Muscle of leg (tissue), 11 donors: ENCODE measurements around the gene MOGAT3. TPM values are rescaled to one million over a fixed set of nuclear protein-coding genes. Genes with fewer than 3 reads are reported as not detected.

ENCODE experiments used
- DNase-seq: peaks from one replicate; pipeline ENCODE4 v3.0.0; 2013
- H3K27ac ChIP-seq: one replicate; pipeline ENCODE4 v1.5.1; 2013; ENCODE audit warnings: mild to moderate bottlenecking, low read length, control low read depth
- H3K27me3 ChIP-seq: one replicate; pipeline ENCODE4 v1.6.1; 2013; ENCODE audit warnings: low read length; ENCODE audit not compliant: control insufficient read depth, insufficient read depth
- H3K36me3 ChIP-seq: one replicate; pipeline ENCODE4 v1.6.1; 2013; ENCODE audit warnings: low read length; ENCODE audit not compliant: control insufficient read depth, insufficient read depth
- H3K4me1 ChIP-seq: one replicate; pipeline ENCODE4 v1.6.1; 2013; ENCODE audit warnings: low read length; ENCODE audit not compliant: control insufficient read depth, insufficient read depth
- H3K4me3 ChIP-seq: one replicate; pipeline ENCODE4 v1.5.1; 2013; ENCODE audit warnings: low read length, control low read depth
- H3K9me3 ChIP-seq: replicated peaks from 2 replicates; pipeline ENCODE4 v1.6.1; 2013; ENCODE audit warnings: low read depth, low read length; ENCODE audit not compliant: control insufficient read depth
- WGBS: methylation state at CpG from one replicate; pipeline ENCODE4 v1.1.5; 2013; ENCODE audit warnings: missing lambda C conversion rate; ENCODE audit not compliant: insufficient coverage; 5-methylcytosine and 5-hydroxymethylcytosine counted together
- polyA plus RNA-seq, 8 donors: library from polyadenylated mRNA; unstranded; fragments of 120-200 nt; gene quantifications; one replicate each; pipeline versions ENCODE4 v1.2.1 to v1.2.3, GENCODE V29; 2013; ENCODE audit warnings: inconsistent platforms in 1 of 8, low replicate concordance in 1 of 8; ENCODE audit not compliant: insufficient read length in 8 of 8, insufficient read depth in 1 of 8
- total RNA-seq: library from RNA; stranded (reverse); fragments of 120-200 nt; gene quantifications from one replicate; pipeline ENCODE4 v1.2.4, GENCODE V29; 2013

The MOGAT3 gene
- total and polyA plus RNA-seq, 9 donors = 0.10 to 2.4 (median 0.51) TPM; not detected in 6

- 86% methylated on average over 14 of the region's 21 CpGs for WGBS
- Histone ChIP-seq H3K36me3 (peaks cover 27% of the 10 kb centered on the region), H3K4me1 (peaks cover 33% of the 10 kb centered on the region), H3K27me3 (no peaks in the 10 kb centered on the region), H3K4me3 (no peak overlapping the region), H3K9me3 (no peaks in the 10 kb centered on the region), H3K27ac (no peak overlapping the region)
- DNase-seq = no peak
Observed at GRCh38 chr7:101233907-101234547, 33.2 kb upstream of the MOGAT3 start.

DNA sequence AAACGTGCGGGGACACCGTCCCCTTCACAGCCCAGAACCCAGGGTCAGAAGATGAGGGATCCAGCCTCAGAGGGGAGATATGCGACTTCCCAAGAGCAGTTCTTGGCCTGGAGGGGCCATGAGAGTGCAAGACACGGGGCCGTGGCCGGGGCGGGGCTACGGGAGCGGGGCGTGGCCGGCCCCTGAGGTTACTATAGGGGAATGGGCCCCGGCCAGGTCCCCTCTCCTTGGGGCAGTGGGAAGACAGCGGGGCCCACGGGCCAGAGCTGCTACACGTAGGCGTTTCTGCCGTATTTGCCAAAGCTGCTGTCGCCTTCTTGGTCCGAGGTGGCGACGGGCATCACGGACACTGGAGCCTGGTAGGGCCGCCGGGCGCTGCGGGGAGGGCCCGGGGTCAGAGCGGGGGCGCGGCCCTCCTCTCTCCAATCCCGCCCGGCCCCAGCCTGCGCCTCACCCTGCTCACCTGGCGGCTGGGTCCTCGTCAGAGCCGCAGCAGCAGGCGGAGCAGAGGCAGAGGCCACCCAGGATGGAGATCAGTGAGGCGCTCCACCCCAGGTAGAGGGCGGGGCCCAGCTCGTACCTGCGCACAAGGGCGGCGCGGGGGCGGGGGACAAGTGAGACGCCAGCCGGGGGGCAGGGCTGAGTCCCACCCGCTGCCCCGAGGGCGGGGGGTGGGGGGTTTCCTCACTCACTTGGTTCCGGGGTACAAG, 31.5 kb upstream of the MOGAT3 start:
- DNase-seq = no peak
- no peak overlapping the region for H3K27ac ChIP-seq

DNA sequence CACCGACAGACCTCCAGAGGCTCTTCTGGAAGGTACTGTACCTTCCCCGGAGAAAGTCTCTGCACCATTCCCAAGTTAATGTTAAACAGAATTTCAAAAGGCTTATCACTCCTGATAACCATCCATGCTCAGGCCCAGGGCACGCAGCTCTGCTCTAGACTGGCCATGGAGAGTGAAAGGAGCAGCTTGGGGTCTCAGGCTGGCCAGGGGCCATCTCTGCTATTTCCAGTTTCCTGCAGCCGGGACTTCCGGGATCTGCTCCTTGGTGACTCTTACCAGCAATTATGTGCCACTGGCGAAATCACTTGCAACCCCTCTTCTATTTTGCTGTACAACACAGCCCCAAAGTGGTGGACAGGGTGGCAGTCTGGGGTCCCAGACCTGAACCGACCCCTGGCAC, 30.8 kb upstream of the MOGAT3 start:
- Histone ChIP-seq H3K4me3 (no peak overlapping the region), H3K27me3 (no peaks in the 10 kb centered on the region), H3K27ac (peak overlapping the region; percentile 29), H3K36me3 (peaks cover 24% of the 10 kb centered on the region), H3K4me1 (peaks cover 10% of the 10 kb centered on the region), H3K9me3 (no peaks in the 10 kb centered on the region)
- 72% methylated on average over 6 of the region's 7 CpGs for WGBS
- no peak for DNase-seq

More for the DNA sequence above, 31.5 kb upstream of the MOGAT3 start:
- peaks cover 25% of the 10 kb centered on the region for H3K36me3 ChIP-seq
- 4% methylated on average over 48 of the region's 52 CpGs for WGBS
- peak overlapping the region; percentile 5 for H3K4me3 ChIP-seq
- no peaks in the 10 kb centered on the region for H3K9me3 ChIP-seq
- H3K4me1 ChIP-seq = peaks cover 15% of the 10 kb centered on the region
- H3K27me3 ChIP-seq = no peaks in the 10 kb centered on the region

DNA sequence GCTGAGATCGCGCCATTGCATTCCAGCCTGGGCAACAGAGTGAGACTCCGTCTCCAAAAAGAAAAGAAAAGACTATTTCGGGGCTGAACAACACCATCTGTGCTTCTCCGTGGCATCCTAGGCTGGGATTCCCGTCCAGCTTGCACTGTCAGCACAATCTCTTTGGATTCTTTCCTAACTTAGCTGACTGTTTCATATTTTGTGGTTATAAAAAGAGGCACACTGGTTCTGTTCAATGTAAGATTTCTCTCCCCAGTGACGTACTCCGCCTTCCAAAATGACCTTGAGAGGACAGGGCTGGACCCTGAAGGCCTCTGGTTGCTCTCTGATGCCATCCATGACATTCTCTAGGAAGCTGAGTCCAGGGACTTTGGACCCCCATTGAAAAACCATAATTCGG, 25.9 kb upstream of the MOGAT3 start:
- no peak for DNase-seq
- 96% methylated on average over 3 of the region's 9 CpGs for WGBS
- no peak overlapping the region for H3K27ac ChIP-seq
- H3K4me3 ChIP-seq = no peak overlapping the region
- H3K27me3 ChIP-seq = no peaks in the 10 kb centered on the region
- peaks cover 44% of the 10 kb centered on the region for H3K36me3 ChIP-seq
- H3K4me1 ChIP-seq = peaks cover 1% of the 10 kb centered on the region
- H3K9me3 ChIP-seq = no peaks in the 10 kb centered on the region

GRCh38 chr7:101225650-101226049, 24.8 kb upstream of the MOGAT3 start:
- Histone ChIP-seq H3K4me3 (no peak overlapping the region), H3K27ac (no peak overlapping the region), H3K9me3 (no peaks in the 10 kb centered on the region), H3K27me3 (no peaks in the 10 kb centered on the region), H3K36me3 (peaks cover 48% of the 10 kb centered on the region), H3K4me1 (no peaks in the 10 kb centered on the region)
- WGBS = 100% methylated on average over 2 of the region's 6 CpGs
- no peak for DNase-seq

- WGBS = 96% methylated on average over 9 of the region's 15 CpGs
Observed at GRCh38 chr7:101223528-101223927, 22.7 kb upstream of the MOGAT3 start.

GRCh38 chr7:101222275-101222830, 21.5 kb upstream of the MOGAT3 start:
- H3K36me3 ChIP-seq = peaks cover 39% of the 10 kb centered on the region
- no peak for DNase-seq
- H3K27ac ChIP-seq = no peak overlapping the region
- 86% methylated on average over 22 of the region's 27 CpGs for WGBS
- H3K27me3 ChIP-seq = no peaks in the 10 kb centered on the region
- no peak overlapping the region for H3K4me3 ChIP-seq
- peaks cover 10% of the 10 kb centered on the region for H3K4me1 ChIP-seq
- no peaks in the 10 kb centered on the region for H3K9me3 ChIP-seq

More at GRCh38 chr7:101223528-101223927, 22.7 kb upstream of the MOGAT3 start:
- H3K27me3 ChIP-seq = no peaks in the 10 kb centered on the region
- no peak overlapping the region for H3K27ac ChIP-seq
- peaks cover 45% of the 10 kb centered on the region for H3K36me3 ChIP-seq
- H3K4me3 ChIP-seq = no peak overlapping the region
- no peak for DNase-seq
- H3K9me3 ChIP-seq = no peaks in the 10 kb centered on the region
- peaks cover 7% of the 10 kb centered on the region for H3K4me1 ChIP-seq

DNA sequence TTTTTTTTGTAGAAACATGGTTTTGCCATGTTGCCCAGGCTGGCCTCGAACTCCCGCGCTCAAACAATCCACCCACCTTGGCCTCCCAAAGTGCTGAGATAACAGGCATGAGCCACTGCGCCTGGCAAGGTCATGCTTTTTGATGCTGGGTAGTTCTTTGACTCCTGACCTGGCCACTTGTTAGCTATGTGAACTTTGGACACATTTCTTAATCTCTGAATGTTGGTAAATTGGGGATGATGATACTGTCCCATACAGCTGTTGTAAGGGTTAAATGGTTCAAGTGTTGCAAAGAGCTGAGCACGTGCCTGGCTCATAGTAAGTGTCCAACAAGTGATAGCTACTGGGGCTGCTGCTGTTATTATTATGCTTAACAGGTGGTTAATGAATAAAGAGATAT, 19.5 kb upstream of the MOGAT3 start:
- Histone ChIP-seq H3K4me1 (peaks cover 22% of the 10 kb centered on the region), H3K4me3 (no peak overlapping the region), H3K36me3 (peaks cover 37% of the 10 kb centered on the region), H3K9me3 (no peaks in the 10 kb centered on the region), H3K27me3 (no peaks in the 10 kb centered on the region), H3K27ac (no peak overlapping the region)
- DNase-seq = no peak
- 79% methylated on average over 4 of the region's 5 CpGs for WGBS

- H3K9me3 ChIP-seq = no peaks in the 10 kb centered on the region
- WGBS = 18% methylated on average over 11 of the region's 26 CpGs
- peak overlapping the region; percentile 47 for H3K27ac ChIP-seq
- H3K36me3 ChIP-seq = peaks cover 28% of the 10 kb centered on the region
- H3K4me1 ChIP-seq = peaks cover 26% of the 10 kb centered on the region
- no peak for DNase-seq
- H3K4me3 ChIP-seq = peak overlapping the region; percentile 84
- no peaks in the 10 kb centered on the region for H3K27me3 ChIP-seq
Observed at GRCh38 chr7:101218236-101219125, 17.6 kb upstream of the MOGAT3 start.
